CD4-positive, alpha-beta T cell treated with Interleukin-6 at 100 ng/mL for 8 hours (primary cell): ENCODE results near the gene MKI67.

Experiments used
- DNase-seq: peaks from one replicate; pipeline ENCODE4 v3.0.0-alpha.2; 2020; ENCODE audit warnings: mixed read lengths, low spot score

MKI67 gene

DNA sequence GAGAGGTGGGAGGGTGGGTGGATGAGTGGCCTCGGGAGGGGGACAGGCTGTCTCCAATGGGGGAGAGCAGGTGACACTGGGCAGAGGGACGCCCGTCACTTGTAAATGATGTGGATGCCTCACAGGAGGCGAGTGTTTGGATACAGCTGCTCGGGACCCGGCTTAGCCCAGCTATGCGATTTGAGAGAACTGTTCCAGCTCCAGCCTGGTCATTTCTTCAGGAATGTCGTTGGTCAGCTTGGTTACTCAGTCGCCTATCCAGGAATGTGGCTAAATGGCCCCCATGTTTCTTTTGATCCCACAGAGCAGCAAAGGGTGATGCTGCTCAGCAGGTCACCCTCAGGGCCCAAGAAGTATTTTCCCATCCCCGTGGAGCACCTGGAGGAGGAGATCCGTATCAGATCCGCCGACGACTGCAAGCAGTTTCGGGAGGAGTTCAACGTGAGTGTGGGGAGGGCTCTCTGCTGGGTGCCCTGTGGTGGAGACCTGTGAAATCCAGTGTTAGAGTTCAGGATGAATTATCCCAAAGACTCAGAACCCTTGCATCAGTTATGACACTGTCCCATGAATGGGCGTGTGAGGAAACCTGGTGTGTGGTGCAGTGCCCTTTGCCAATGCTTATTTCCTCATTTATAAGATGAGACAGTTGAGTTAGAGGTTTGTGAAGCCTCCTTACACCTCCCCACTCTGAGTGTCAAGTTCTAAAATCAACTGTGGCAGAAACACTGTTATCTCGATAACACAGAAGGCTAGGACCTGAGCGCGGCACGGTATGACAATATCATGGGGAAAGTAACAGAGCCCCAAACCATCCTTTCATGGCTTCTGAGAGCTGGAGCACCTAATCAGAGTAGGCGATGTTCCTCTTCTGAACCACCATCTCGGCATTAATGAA is 76.8 kb downstream of the MKI67 start:
- DNase-seq: no peak

DNA sequence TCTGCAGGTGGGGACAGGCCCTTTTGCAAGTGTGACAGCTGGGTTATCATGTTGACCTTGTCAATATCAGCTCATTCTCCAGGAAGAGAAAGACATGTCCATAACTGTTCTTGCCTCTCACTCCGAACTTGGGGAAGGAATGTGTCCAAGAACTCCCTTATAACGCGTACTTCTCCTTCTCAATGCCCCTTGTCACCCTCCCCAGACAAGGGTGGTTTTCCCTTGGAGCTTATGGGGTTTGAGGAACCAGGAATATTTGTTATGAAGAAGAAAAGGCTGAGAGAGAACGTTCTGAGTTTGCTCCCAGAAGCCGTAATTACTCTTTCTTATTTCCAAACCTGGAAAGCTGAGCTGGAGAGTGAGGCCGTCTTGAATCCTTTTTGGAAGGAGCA is 77.4 kb downstream of the MKI67 start:
- DNase-seq: no peak

DNA sequence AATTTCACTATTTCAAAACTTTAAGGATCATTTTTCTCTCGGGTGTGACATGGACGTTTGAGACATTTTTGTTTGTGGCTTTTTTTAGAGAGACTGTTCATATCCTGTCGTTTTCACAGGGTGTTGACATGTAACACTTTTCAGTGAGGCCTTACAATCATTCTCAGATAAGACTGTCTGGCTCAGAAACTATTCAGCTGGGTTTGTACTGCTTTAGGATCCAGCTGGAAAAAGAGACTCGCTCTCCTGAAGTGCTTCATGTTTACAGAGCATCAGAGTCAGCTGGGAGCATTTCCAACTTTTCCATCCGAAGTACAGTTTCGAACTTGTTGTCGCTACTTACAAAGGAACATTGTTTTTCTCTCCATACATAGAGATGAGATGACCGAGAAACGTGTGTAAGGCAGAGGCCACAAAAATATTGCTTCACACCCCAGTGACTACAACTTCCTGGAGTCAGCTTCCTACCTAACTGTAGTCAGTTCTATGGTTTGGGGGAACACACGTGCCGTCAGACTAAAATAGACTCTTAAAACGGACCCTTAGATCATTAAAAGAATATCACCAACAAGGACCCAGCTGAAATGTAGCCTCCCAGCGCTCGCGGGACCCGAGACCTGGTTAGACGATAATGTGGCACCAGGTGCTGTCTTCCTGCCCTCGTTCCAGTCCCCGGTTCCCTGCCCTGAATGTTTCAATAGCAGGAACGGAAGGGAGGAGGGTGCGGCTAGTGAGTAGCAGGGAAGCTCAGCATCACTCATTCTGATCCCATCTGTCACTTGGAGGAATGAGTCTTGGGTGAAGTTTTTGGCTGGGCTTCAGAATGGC is 78.0 kb downstream of the MKI67 start:
- peak; percentile 37 for DNase-seq

DNA sequence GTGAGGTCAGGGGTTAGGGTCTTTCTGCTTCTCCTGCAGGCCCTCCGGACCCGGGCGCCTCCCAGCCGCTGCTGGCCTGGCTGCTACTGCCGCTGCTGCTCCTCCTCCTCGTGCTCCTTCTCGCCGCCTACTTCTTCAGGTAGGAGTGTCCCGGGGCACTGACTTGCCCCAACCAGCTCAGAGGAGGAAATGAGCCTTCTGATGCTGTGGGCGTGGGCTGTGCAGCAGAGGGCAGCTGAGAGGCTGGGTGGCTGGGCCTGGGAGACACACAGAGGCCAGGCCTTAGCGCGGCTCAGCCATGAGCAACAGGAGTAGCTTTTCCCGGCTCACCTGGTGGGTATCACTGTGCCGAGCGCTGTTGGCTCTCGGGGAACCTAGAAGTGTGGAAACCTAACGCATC is 78.9 kb downstream of the MKI67 start:
- DNase-seq: peak; percentile 87

DNA sequence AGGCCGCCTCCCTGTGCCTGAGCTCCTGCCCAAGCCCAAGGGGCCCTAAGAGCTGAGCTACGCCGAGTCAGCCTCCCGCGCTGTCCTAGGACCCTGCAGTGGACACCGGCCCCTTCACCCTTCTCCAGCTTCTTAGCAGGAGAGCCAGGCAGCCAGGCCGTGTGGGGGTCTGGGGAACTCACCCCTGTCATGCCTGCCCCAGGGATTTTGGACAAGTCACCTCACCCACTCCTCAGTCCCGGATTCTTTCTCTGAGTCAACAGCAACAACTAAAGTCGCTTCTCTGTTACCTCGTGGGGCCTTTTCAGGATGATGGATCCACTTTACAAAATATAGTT is 79.3 kb downstream of the MKI67 start:
- no peak for DNase-seq
